WTC11 (cell line): ENCODE data around the gene BZW2.

Source experiments
- NR3C1 ChIP-seq: sonication (generic); formaldehyde crosslinking; conservative IDR thresholded peaks from 2 replicates; pipeline ENCODE4 v1.8.1; 2023; ENCODE audit warnings: low read depth, mild to moderate bottlenecking, missing genetic modification reagents
- SP1 ChIP-seq: sonication (generic); formaldehyde crosslinking; conservative IDR thresholded peaks from 2 replicates; pipeline ENCODE4 v1.8.1; 2022; ENCODE audit warnings: missing genetic modification reagents
- TP53 ChIP-seq: sonication (generic); formaldehyde crosslinking; IDR thresholded peaks from 2 replicates; pipeline ENCODE4 v1.8.1; 2023; ENCODE audit warnings: mild to moderate bottlenecking, missing genetic modification reagents
- ZNF416 ChIP-seq: fragments of 250-450 bp; sonication (Bioruptor Pico); IDR thresholded peaks from 2 replicates; pipeline ENCODE4 v1.9.0; 2021; ENCODE audit warnings: mild to moderate bottlenecking, inconsistent platforms
- TF ChIP-seq, protein P1 (sequence below): fragments of 200-600 bp; IDR thresholded peaks from 2 replicates; pipeline ENCODE4 v1.8.0; 2022; ENCODE audit warnings: antibody characterized with exemption
- TF ChIP-seq, protein P2 (sequence below): sonication (generic); formaldehyde crosslinking; IDR thresholded peaks from 2 replicates; pipeline ENCODE4 v1.8.0; 2022; ENCODE audit warnings: mild to moderate bottlenecking, missing genetic modification reagents
- TF ChIP-seq, protein P3 (sequence below): sonication (generic); formaldehyde crosslinking; IDR thresholded peaks from 2 replicates; pipeline ENCODE4 v1.8.0; 2022; ENCODE audit warnings: mild to moderate bottlenecking, missing genetic modification reagents
- TF ChIP-seq, protein P4 (sequence below): sonication (generic); formaldehyde crosslinking; IDR thresholded peaks from 2 replicates; pipeline ENCODE4 v1.8.0; 2022; ENCODE audit warnings: missing genetic modification reagents

DNA sequence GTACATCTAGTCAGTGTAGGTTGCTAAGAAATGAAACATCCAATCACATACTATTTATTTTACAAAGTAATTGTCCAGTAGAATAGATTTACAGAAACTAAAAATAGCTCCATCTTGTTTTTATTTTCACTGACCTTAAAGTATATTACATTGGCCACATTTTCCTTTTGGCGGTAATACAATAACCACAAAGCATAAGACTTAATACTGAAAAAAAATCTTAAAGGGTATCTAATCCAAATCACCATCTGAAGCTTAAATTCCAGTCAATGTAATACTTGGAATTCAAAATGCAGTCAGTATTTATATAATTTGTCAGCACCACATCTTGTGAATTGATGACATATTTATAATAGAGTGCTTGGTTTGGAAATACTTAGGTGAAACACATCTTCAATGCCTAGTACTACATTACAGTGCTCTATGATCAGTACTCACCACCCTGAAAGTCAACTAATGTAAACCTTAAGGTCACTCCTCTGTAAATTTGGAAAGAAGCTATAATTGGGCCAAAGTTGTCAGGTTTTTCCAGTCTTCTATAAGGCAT is 9.4 kb upstream of the BZW2 start:
- TF ChIP-seq, protein P1, sequence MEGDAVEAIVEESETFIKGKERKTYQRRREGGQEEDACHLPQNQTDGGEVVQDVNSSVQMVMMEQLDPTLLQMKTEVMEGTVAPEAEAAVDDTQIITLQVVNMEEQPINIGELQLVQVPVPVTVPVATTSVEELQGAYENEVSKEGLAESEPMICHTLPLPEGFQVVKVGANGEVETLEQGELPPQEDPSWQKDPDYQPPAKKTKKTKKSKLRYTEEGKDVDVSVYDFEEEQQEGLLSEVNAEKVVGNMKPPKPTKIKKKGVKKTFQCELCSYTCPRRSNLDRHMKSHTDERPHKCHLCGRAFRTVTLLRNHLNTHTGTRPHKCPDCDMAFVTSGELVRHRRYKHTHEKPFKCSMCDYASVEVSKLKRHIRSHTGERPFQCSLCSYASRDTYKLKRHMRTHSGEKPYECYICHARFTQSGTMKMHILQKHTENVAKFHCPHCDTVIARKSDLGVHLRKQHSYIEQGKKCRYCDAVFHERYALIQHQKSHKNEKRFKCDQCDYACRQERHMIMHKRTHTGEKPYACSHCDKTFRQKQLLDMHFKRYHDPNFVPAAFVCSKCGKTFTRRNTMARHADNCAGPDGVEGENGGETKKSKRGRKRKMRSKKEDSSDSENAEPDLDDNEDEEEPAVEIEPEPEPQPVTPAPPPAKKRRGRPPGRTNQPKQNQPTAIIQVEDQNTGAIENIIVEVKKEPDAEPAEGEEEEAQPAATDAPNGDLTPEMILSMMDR = no peak
- TF ChIP-seq TP53 (CRISPR knock-in tag) (no peak), SP1 (CRISPR knock-in tag) (no peak), ZNF416 (CRISPR knock-in tag) (no peak), NR3C1 (CRISPR knock-in tag) (no peak)
- TF ChIP-seq, protein P2, sequence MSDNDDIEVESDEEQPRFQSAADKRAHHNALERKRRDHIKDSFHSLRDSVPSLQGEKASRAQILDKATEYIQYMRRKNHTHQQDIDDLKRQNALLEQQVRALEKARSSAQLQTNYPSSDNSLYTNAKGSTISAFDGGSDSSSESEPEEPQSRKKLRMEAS (CRISPR knock-in tag) = no peak
- TF ChIP-seq, protein P3, sequence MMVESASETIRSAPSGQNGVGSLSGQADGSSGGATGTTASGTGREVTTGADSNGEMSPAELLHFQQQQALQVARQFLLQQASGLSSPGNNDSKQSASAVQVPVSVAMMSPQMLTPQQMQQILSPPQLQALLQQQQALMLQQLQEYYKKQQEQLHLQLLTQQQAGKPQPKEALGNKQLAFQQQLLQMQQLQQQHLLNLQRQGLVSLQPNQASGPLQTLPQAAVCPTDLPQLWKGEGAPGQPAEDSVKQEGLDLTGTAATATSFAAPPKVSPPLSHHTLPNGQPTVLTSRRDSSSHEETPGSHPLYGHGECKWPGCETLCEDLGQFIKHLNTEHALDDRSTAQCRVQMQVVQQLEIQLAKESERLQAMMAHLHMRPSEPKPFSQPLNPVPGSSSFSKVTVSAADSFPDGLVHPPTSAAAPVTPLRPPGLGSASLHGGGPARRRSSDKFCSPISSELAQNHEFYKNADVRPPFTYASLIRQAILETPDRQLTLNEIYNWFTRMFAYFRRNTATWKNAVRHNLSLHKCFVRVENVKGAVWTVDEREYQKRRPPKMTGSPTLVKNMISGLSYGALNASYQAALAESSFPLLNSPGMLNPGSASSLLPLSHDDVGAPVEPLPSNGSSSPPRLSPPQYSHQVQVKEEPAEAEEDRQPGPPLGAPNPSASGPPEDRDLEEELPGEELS (CRISPR knock-in tag) = no peak
- TF ChIP-seq, protein P4, sequence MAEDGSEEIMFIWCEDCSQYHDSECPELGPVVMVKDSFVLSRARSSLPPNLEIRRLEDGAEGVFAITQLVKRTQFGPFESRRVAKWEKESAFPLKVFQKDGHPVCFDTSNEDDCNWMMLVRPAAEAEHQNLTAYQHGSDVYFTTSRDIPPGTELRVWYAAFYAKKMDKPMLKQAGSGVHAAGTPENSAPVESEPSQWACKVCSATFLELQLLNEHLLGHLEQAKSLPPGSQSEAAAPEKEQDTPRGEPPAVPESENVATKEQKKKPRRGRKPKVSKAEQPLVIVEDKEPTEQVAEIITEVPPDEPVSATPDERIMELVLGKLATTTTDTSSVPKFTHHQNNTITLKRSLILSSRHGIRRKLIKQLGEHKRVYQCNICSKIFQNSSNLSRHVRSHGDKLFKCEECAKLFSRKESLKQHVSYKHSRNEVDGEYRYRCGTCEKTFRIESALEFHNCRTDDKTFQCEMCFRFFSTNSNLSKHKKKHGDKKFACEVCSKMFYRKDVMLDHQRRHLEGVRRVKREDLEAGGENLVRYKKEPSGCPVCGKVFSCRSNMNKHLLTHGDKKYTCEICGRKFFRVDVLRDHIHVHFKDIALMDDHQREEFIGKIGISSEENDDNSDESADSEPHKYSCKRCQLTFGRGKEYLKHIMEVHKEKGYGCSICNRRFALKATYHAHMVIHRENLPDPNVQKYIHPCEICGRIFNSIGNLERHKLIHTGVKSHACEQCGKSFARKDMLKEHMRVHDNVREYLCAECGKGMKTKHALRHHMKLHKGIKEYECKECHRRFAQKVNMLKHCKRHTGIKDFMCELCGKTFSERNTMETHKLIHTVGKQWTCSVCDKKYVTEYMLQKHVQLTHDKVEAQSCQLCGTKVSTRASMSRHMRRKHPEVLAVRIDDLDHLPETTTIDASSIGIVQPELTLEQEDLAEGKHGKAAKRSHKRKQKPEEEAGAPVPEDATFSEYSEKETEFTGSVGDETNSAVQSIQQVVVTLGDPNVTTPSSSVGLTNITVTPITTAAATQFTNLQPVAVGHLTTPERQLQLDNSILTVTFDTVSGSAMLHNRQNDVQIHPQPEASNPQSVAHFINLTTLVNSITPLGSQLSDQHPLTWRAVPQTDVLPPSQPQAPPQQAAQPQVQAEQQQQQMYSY = no peak
